ENCODE results near the gene EPS8L3. TPM values are rescaled to one million over a fixed set of nuclear protein-coding genes. Genes with fewer than 3 reads are reported as not detected.
A peak's percentile ranks its signal among the peaks of the same experiment; 100 is the strongest.

EPS8L3 gene
- total and polyA plus RNA-seq, 9 of the 15 experiments (the other 6 are each of a cell fraction or from before 2014, with no cell fraction given) = 0.09 to 0.42 (median 0.14) TPM; not detected in 5

DNA sequence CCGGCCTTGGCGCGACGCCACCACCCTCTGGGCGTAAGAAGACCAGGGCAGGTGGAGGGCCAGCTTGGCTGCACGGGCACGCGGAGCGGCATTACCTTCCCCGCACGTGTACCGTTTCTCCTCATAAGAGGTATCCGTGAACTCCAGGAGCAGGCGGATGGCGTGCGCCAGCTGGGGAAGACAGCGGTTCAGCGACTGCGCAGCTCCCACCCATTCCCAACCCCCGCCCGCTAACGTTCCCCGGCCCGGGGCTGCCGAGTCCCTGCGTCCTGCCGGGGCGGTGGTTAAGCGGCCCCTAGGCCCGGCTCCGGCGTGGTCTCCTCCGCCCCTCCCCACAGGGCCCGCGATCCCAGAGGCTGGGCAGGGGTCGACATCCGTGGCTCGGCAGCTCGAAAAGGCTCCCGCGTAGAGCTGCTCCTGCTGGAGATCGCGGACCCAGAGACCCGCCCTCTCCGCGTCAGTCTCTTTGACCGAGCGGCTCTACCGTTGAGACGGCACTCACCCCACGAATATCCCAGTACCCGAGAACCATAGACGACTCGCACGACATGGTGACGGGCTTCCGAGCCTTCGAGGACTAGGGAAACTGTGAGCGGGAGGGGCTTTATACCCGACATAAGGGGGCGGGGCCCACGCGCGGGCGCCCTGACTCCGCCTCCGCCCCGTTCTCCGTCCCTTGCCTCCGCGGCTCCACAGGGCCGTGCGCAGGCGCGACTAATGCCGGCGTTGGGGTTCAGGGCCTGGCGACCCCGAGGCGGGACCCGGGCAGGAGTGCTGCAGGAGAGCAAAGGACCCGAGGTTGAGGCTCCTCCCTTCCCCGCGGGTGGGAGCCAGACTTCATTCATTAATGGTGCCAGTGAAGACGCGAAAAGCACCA, 23.7 kb downstream of the EPS8L3 start (continued):
- TF ChIP-seq, protein P1, sequence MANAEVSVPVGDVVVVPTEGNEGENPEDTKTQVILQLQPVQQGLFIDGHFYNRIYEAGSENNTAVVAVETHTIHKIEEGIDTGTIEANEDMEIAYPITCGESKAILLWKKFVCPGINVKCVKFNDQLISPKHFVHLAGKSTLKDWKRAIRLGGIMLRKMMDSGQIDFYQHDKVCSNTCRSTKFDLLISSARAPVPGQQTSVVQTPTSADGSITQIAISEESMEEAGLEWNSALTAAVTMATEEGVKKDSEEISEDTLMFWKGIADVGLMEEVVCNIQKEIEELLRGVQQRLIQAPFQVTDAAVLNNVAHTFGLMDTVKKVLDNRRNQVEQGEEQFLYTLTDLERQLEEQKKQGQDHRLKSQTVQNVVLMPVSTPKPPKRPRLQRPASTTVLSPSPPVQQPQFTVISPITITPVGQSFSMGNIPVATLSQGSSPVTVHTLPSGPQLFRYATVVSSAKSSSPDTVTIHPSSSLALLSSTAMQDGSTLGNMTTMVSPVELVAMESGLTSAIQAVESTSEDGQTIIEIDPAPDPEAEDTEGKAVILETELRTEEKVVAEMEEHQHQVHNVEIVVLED (CRISPR knock-in tag; IDR thresholded peaks at IDR 0.05) = no peak
- TF ChIP-seq ZNF239 (CRISPR knock-in tag; IDR thresholded peaks at IDR 0.05) (no peak), MAZ (CRISPR knock-in tag; conservative IDR thresholded peaks at IDR 0.05 in 1 of 2, IDR thresholded peaks at IDR 0.05 in 1 of 2) (peak; percentile 71 to 77; a peak in 3 of 4 replicates), PTBP1 (IDR thresholded peaks at IDR 0.05; ENCODE audit: low read depth, low read length) (no peak), ZC3H11A (IDR thresholded peaks at IDR 0.05; ENCODE audit: low read depth, low read length) (no peak), TEAD2 (tag; IDR thresholded peaks at IDR 0.05) (no peak), CREB3L1 (IDR thresholded peaks at IDR 0.05; ENCODE audit: borderline replicate concordance, low read depth) (no peak), USF1 (CRISPR knock-in tag; IDR thresholded peaks at IDR 0.05) (0 out of 2 replicates have a peak, but pooled peaks have one; percentile 17), NRF1 (conservative IDR thresholded peaks at IDR 0.05 in 1 of 2, IDR thresholded peaks at IDR 0.05 in 1 of 2) (peak; percentile 90 to 92)
- TF ChIP-seq, protein P2, sequence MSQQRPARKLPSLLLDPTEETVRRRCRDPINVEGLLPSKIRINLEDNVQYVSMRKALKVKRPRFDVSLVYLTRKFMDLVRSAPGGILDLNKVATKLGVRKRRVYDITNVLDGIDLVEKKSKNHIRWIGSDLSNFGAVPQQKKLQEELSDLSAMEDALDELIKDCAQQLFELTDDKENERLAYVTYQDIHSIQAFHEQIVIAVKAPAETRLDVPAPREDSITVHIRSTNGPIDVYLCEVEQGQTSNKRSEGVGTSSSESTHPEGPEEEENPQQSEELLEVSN (IDR thresholded peaks at IDR 0.05; ENCODE audit: borderline replicate concordance in 1 of 2, extremely low read depth in 1 of 2, insufficient read depth in 1 of 2, insufficient read length in 1 of 2, low read depth in 1 of 2, low read length in 1 of 2, poor library complexity in 1 of 2, severe bottlenecking in 1 of 2) = peak; percentile 59 to 70
- TF ChIP-seq, protein P3, sequence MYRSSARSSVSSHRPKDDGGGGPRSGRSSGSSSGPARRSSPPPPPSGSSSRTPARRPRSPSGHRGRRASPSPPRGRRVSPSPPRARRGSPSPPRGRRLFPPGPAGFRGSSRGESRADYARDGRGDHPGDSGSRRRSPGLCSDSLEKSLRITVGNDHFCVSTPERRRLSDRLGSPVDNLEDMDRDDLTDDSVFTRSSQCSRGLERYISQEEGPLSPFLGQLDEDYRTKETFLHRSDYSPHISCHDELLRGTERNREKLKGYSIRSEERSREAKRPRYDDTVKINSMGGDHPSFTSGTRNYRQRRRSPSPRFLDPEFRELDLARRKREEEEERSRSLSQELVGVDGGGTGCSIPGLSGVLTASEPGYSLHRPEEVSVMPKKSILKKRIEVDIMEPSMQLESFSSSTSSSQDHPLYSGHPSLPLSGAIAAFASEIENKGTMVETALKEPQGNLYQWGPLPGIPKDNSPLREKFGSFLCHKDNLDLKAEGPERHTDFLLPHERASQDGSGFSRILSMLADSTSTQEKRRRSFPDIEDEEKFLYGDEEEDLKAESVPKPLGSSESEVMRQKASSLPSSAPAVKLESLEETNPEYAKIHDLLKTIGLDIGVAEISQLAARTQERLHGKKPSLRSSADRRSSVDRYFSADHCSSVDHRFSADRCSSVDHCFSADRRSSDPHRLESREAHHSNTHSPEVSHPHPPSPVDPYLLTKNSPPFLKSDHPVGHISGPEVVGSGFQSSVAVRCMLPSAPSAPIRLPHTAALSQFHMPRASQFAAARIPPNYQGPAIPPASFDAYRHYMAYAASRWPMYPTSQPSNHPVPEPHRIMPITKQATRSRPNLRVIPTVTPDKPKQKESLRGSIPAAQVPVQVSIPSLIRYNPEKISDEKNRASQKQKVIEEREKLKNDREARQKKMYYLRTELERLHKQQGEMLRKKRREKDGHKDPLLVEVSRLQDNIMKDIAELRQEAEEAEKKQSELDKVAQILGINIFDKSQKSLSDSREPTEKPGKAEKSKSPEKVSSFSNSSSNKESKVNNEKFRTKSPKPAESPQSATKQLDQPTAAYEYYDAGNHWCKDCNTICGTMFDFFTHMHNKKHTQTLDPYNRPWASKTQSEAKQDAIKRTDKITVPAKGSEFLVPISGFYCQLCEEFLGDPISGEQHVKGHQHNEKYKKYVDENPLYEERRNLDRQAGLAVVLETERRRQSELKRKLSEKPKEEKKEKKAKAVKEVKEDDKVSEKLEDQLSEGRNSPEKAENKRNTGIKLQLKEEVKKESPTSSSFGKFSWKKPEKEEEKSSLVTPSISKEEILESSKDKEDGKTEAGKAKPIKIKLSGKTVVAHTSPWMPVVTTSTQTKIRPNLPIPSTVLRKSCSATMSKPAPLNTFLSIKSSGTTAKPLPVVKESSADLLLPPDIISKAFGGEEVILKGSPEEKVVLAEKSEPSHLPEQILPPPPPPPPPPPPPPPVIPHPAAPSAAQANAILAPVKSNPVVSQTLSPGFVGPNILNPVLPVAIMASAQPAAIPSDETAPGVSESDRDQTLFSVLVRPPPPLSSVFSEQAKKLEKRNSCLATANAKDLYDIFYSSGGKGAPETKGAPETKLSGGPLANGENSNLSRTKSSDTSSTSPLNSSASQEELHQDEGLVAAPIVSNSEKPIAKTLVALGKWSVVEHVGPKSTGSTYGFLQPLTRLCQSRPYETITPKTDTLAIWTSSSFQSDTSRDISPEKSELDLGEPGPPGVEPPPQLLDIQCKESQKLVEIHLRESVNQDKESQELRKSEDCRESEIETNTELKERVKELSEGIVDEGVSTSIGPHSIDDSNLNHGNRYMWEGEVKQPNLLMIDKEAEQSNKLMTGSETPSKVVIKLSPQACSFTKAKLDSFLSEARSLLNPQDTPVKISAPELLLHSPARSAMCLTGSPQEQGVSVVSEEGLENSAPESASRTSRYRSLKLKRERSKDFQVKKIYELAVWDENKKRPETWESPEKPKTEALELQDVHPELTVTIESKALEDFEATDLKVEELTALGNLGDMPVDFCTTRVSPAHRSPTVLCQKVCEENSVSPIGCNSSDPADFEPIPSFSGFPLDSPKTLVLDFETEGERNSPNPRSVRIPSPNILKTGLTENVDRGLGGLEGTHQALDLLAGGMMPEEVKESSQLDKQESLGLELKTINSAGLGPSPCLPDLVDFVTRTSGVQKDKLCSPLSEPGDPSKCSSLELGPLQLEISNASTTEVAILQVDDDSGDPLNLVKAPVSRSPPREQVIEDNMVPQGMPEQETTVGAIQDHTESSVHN (IDR thresholded peaks at IDR 0.05; ENCODE audit: borderline replicate concordance in 1 of 2, low read depth in 1 of 2) = no peak
